ENCODE data around the gene TMEM9. TPM values are rescaled to one million over a fixed set of nuclear protein-coding genes. Genes with fewer than 3 reads are reported as not detected.

The TMEM9 gene
- total RNA-seq, 2 experiments from 2014 or later = 16.8 to 19.8 TPM

- H3K27ac Mint-ChIP-seq = no peak overlapping the region
- H3K9me3 Mint-ChIP-seq = no peaks in the 10 kb centered on the region
- H3K27me3 Mint-ChIP-seq = peaks cover 38% of the 10 kb centered on the region
- H3K4me1 Mint-ChIP-seq = no peaks in the 10 kb centered on the region
- ChIA-PET CTCF (no interaction called here), POLR2A (no interaction called here)
- DNase-seq = no peak
- H3K4me3 Mint-ChIP-seq = no peak overlapping the region
- no peaks in the 10 kb centered on the region for H3K36me3 Mint-ChIP-seq (ENCODE audit: low read depth)
Measured at GRCh38 chr1:201183753-201184152, 29.5 kb upstream of the TMEM9 start.

- Mint-ChIP-seq H3K36me3 (ENCODE audit: low read depth) (no peaks in the 10 kb centered on the region), H3K4me1 (no peaks in the 10 kb centered on the region), H3K27me3 (peaks cover 36% of the 10 kb centered on the region), H3K9me3 (no peaks in the 10 kb centered on the region), H3K27ac (no peak overlapping the region), H3K4me3 (no peak overlapping the region)
- POLR2A ChIA-PET = no interaction called here
- DNase-seq = no peak
- CTCF ChIA-PET = no interaction called here
Measured at GRCh38 chr1:201183209-201183608, 28.9 kb upstream of the TMEM9 start.

DNA sequence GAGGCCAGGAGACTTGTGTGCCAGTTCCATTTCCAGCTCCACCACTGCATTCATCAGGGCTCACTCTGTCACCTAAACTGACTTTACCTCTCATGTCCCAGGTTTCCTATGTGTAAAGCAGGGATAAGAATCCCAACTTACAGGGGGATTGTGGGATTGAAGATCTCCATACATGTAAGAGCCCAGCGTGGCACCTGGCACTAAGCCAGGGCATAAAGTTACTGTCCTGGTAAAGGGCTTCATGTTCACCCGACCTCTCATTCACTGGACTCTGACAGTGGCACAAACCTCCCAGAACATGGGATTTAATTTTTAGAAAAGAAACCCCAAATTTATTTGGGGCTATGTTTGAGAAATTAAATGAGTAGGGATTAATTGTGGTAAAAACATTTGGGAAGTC, 27.5 kb upstream of the TMEM9 start:
- Mint-ChIP-seq H3K36me3 (ENCODE audit: low read depth) (no peaks in the 10 kb centered on the region), H3K9me3 (no peaks in the 10 kb centered on the region), H3K27ac (no peak overlapping the region), H3K27me3 (peaks cover 30% of the 10 kb centered on the region), H3K4me3 (no peak overlapping the region), H3K4me1 (no peaks in the 10 kb centered on the region)
- ChIA-PET POLR2A (no interaction called here), CTCF (no interaction called here)
- no peak for DNase-seq

DNA sequence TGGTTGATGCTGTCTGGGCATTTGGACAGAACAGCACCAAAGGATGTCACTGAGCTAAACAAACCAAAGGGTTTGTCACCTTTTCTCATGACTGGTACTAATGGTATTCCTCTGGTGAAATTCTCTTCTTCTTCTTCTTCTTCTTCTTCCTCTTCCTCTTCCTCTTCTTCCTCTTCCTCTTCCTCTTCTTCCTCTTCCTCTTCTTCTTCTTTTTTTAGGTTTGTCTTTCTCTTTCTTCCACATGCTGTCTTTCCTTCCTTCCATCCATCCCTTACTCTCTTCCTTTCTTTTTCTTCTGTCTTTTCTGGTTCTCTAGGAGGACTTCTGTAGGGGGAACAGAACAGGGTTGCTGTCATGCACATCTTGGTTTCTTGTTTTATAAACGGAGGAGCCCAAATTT, 27.0 kb upstream of the TMEM9 start:
- Mint-ChIP-seq H3K27ac (no peak overlapping the region), H3K27me3 (peaks cover 30% of the 10 kb centered on the region), H3K9me3 (no peaks in the 10 kb centered on the region), H3K36me3 (ENCODE audit: low read depth) (no peaks in the 10 kb centered on the region), H3K4me3 (no peak overlapping the region), H3K4me1 (no peaks in the 10 kb centered on the region)
- DNase-seq = no peak
- ChIA-PET POLR2A (no interaction called here), CTCF (no interaction called here)

DNA sequence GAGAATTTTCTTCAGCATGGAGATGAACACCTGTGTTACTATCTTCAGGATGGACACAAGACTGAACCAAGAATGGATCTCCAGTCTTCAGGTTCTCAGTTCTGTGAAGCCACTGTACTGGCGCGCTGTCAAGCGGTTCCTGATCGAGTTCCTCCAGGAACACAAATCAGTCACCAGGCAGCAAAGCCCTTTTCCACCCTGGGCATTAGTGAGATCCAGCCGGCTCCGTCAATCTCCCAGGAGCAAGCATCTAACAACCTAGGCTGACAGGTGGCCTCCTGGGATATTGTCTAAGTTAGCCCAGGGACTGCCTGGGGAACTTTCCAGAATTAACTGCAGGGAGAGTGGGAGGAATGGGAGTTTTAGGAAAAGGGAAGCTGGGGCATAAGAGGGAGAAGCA, 26.6 kb upstream of the TMEM9 start:
- H3K4me1 Mint-ChIP-seq = no peaks in the 10 kb centered on the region
- peaks cover 30% of the 10 kb centered on the region for H3K27me3 Mint-ChIP-seq
- ChIA-PET POLR2A (no interaction called here), CTCF (no interaction called here)
- no peaks in the 10 kb centered on the region for H3K9me3 Mint-ChIP-seq
- DNase-seq = no peak
- no peak overlapping the region for H3K27ac Mint-ChIP-seq
- H3K4me3 Mint-ChIP-seq = no peak overlapping the region
- H3K36me3 Mint-ChIP-seq (ENCODE audit: low read depth) = no peaks in the 10 kb centered on the region

DNA sequence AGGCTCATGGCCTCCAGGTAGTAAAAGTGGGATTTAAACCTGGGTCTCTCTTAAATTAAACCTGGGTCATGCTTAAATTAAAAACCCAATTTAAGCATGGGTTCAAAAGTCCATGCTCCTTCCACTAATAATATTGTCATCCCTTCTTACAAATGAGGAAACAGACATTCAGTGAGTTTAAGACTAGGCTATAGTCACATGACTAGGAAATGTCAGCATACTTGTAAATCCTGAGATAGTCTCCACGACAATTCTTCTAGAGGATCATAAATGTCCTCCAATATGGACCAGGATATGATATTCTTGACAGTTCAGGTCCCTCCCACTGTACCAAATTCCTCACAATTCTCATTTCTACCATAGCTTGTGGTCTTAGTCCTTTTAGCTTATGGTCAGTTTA, 25.9 kb upstream of the TMEM9 start:
- no peaks in the 10 kb centered on the region for H3K4me1 Mint-ChIP-seq
- H3K27me3 Mint-ChIP-seq = peaks cover 30% of the 10 kb centered on the region
- ChIA-PET CTCF (no interaction called here), POLR2A (no interaction called here)
- no peaks in the 10 kb centered on the region for H3K36me3 Mint-ChIP-seq (ENCODE audit: low read depth)
- no peak overlapping the region for H3K27ac Mint-ChIP-seq
- no peak overlapping the region for H3K4me3 Mint-ChIP-seq
- H3K9me3 Mint-ChIP-seq = no peaks in the 10 kb centered on the region
- DNase-seq = no peak

GRCh38 chr1:201178718-201179117, 24.4 kb upstream of the TMEM9 start:
- Mint-ChIP-seq H3K4me3 (no peak overlapping the region), H3K27ac (no peak overlapping the region), H3K9me3 (no peaks in the 10 kb centered on the region), H3K4me1 (no peaks in the 10 kb centered on the region), H3K36me3 (ENCODE audit: low read depth) (no peaks in the 10 kb centered on the region), H3K27me3 (peaks cover 24% of the 10 kb centered on the region)
- POLR2A ChIA-PET = no interaction called here
- CTCF ChIA-PET = no interaction called here
- DNase-seq = no peak

DNA sequence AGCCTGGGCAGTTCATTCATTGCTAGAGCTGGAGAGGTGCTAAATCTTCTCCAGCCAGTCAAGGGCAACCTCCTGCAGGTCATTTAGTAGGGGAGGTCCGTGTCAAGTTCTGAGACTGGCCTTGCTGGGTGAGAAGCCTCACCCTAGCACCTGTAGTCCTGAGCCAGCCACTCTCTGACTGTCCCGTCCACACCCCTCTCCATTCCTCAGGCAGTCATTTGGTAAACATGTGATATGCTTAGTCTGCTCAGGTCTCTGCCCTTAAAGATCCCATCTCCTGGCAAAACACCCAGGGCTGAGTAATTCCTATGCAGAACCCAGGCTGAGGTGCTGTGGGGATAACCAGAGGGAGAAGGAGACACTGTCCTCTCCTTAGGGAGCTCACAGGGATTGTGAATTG, 22.7 kb upstream of the TMEM9 start:
- peaks cover 19% of the 10 kb centered on the region for H3K27me3 Mint-ChIP-seq
- no peak overlapping the region for H3K4me3 Mint-ChIP-seq
- no peak for DNase-seq
- ChIA-PET POLR2A (no interaction called here), CTCF (no interaction called here)
- no peak overlapping the region for H3K27ac Mint-ChIP-seq
- H3K9me3 Mint-ChIP-seq = no peaks in the 10 kb centered on the region
- no peaks in the 10 kb centered on the region for H3K36me3 Mint-ChIP-seq (ENCODE audit: low read depth)
- peaks cover 5% of the 10 kb centered on the region for H3K4me1 Mint-ChIP-seq

DNA sequence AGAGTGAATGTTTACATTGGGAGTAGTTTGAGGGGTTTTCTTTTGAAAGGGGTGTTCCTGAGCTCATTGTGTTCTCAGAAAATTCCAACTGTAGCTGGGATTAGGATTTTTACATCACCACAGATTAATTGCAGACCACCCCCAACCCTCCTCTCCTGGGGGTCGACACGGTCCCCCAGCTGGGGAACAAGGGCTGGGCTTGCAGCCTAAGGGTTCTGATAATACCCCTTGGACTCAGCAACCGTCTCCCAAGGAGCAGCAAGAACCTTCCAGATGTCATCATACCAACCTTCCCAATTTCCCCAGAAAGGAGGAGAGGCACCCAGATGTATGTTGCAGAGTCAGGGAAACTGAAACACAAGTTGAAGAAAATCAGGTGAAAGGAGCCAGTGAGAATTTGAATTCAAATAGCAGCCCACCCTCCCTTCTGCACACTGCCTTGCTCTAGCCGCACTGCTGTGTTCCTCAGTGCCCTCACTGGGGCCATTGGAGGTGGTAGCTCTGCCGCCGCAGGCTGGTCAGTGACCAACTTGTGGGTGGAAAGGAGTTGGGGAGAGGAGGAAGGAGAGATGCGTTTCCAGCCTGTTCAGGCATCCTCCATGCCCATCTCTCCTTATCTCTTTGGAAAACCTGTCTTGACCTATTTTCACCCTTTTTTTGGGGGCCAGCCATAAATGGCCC, 21.7 kb upstream of the TMEM9 start:
- no peak for DNase-seq
- Mint-ChIP-seq H3K27ac (no peak overlapping the region), H3K4me1 (peaks cover 12% of the 10 kb centered on the region), H3K4me3 (no peak overlapping the region), H3K9me3 (no peaks in the 10 kb centered on the region), H3K27me3 (peaks cover 19% of the 10 kb centered on the region), H3K36me3 (ENCODE audit: low read depth) (no peaks in the 10 kb centered on the region)
- CTCF ChIA-PET = no interaction called here
- POLR2A ChIA-PET = no interaction called here

DNA sequence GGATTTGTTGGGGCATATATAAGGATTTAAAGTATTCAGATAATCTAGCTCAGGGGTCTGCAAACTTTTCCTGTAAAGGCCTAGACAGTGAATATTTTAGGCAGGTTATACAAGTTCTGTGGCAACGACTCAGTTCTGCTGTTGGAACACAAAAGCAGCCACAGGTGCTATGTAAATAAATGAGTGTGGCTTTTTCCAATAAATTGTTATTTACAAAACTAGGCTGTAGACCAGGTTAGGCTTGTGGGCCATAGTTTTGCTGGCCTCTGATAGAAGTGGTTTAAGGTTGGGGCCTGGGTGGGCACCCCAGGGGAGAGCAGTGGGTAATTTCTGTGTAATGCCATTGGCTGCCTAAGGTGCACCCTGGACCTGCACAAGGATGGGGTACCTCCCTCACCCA, 19.5 kb upstream of the TMEM9 start:
- ChIA-PET POLR2A (interaction anchor here (0.7 kb wide), 1 partner anchor 25 kb away, joined by 3 read pairs; no protein-coding TSS in a partner anchor), CTCF (no interaction called here)
- H3K27ac Mint-ChIP-seq = no peak overlapping the region
- DNase-seq = no peak
- peaks cover 12% of the 10 kb centered on the region for H3K27me3 Mint-ChIP-seq
- H3K36me3 Mint-ChIP-seq (ENCODE audit: low read depth) = no peaks in the 10 kb centered on the region
- H3K4me3 Mint-ChIP-seq = no peak overlapping the region
- peaks cover 16% of the 10 kb centered on the region for H3K4me1 Mint-ChIP-seq
- H3K9me3 Mint-ChIP-seq = no peaks in the 10 kb centered on the region

- no peaks in the 10 kb centered on the region for H3K9me3 Mint-ChIP-seq
- DNase-seq = no peak
- H3K4me3 Mint-ChIP-seq = no peak overlapping the region
- H3K27me3 Mint-ChIP-seq = peaks cover 12% of the 10 kb centered on the region
- peaks cover 16% of the 10 kb centered on the region for H3K4me1 Mint-ChIP-seq
- ChIA-PET CTCF (interaction anchor here (1.1 kb wide), 1 partner anchor 23 kb away, joined by 5 read pairs; no protein-coding TSS in a partner anchor), POLR2A (no interaction called here)
- no peaks in the 10 kb centered on the region for H3K36me3 Mint-ChIP-seq (ENCODE audit: low read depth)
- H3K27ac Mint-ChIP-seq = no peak overlapping the region
Measured at GRCh38 chr1:201172999-201173610, 18.8 kb upstream of the TMEM9 start.

- peaks cover 16% of the 10 kb centered on the region for H3K4me1 Mint-ChIP-seq
- no peaks in the 10 kb centered on the region for H3K9me3 Mint-ChIP-seq
- H3K36me3 Mint-ChIP-seq (ENCODE audit: low read depth) = no peaks in the 10 kb centered on the region
- H3K27me3 Mint-ChIP-seq = peaks cover 17% of the 10 kb centered on the region
- H3K4me3 Mint-ChIP-seq = no peak overlapping the region
- DNase-seq = no peak
- CTCF ChIA-PET = interaction anchor here (1.1 kb wide), 1 partner anchor 23 kb away, joined by 5 read pairs; no protein-coding TSS in a partner anchor
- POLR2A ChIA-PET = no interaction called here
- H3K27ac Mint-ChIP-seq = no peak overlapping the region
Measured at GRCh38 chr1:201172326-201172725, 18.1 kb upstream of the TMEM9 start.

DNA sequence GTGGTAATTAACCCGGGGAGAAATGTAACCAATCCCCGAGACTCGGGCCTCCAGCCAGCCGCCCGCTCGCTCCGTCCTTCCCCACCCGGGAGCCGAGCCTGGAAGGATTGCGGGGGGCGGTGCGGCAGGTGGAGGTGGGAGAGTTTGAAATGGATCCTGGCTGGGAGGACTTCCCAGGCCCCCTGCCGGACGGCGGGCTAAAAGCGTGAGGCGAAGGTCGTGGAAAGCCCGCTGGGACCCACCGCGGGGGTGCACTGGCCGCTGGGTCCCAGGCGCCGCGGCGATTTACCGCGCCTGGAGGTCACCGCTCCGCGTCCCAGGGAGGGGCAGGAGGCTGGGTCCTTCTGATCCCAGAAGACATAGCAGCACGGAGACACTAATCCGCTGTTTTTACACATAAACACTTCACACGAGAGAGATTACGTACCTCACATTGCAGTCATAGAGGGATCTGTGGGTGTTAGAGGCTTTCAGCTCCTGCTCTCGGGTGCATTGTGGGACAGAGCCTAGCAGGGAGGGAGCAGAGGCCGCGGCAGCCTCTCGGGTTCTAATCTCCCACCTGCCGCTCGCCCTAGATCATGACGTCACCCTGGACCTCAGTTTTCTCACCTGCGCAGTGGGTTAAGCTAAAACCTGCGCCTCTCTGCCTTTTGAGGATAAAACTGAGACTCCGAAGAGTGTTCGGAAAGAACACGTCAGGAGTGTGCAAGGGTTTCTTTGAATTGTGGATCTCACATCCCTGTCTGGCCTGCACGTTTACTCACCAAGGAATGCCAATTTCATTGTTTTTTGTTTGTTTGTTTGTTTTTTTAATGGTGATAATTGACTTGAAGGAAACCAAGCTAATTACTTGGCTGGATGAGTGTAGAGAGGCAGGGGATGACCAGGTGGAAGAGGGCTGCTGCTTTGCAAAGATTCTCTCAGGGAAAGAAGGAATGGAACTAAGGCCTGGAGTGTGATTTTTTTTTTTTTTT, 17.1 kb upstream of the TMEM9 start:
- no peaks in the 10 kb centered on the region for H3K9me3 Mint-ChIP-seq
- no peaks in the 10 kb centered on the region for H3K36me3 Mint-ChIP-seq (ENCODE audit: low read depth)
- peak; percentile 33 for DNase-seq
- ChIA-PET CTCF (interaction anchor here (1.3 kb wide), 1 partner anchor 22 kb away, joined by 3 read pairs; no protein-coding TSS in a partner anchor), POLR2A (interaction anchor here (1.0 to 1.6 kb wide), 2 partner anchors 15 to 17 kb away, joined by 3 read pairs; partner anchors contain the start of gene TMEM9)
- H3K4me3 Mint-ChIP-seq = peak overlapping the region; percentile 66
- H3K27me3 Mint-ChIP-seq = peaks cover 21% of the 10 kb centered on the region
- H3K4me1 Mint-ChIP-seq = peaks cover 16% of the 10 kb centered on the region
- H3K27ac Mint-ChIP-seq = no peak overlapping the region
